Measurements from ENCODE around the gene CALCOCO2. TPM values are rescaled to one million over a fixed set of nuclear protein-coding genes. Genes with fewer than 3 reads are reported as not detected.

The CALCOCO2 gene
- total RNA-seq, 1 experiment from 2014 or later: 23.1 TPM

DNA sequence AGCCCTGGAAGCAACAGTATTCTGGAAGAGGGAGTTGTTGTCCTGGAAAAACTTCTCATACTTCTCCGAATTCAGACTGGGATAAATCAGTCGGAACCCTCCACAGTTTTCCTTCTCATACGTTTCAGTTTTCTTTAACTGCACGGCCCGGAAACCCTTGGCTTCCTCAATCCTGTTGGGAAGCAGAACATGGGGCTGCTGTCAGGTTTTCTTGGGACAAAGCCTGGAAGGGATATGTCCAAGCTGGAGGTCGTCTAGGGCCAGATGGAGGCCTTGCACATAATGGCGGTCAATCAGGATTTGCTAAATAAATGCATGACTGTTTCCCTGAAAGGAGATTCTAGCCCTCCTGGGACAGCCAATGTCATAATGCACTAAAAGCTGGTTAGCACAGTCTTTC, 43.0 kb upstream of the CALCOCO2 start:
- H2AK5ac ChIP-seq (ENCODE audit: insufficient read length, low read length): no peak overlapping the region
- H4K5ac ChIP-seq (ENCODE audit: insufficient read length, low read depth, low read length): no peak overlapping the region
- H3K27me3 Mint-ChIP-seq (ENCODE audit: low read depth): peaks cover 86% of the 10 kb centered on the region

More for the DNA sequence above, 43.0 kb upstream of the CALCOCO2 start:
- Histone ChIP-seq H2BK15ac (ENCODE audit: low read depth, low read length) (no peak overlapping the region), H4K91ac (ENCODE audit: insufficient read length, low read depth, low read length) (no peak overlapping the region), H3K27me3 (ENCODE audit: insufficient read depth, low read length) (no peaks in the 10 kb centered on the region; the same call in 1 of the 2 replicates), H3K4ac (ENCODE audit: low read depth, low read length) (no peak overlapping the region), H2BK12ac (ENCODE audit: insufficient read length, low read depth, low read length) (no peak overlapping the region), H3K4me2 (ENCODE audit: insufficient read depth, insufficient read length, low read length) (no peak overlapping the region), H3K79me1 (ENCODE audit: insufficient read depth, low read depth, low read length, poor library complexity, severe bottlenecking) (no peaks in the 10 kb centered on the region), H2BK5ac (ENCODE audit: insufficient read length, low read length) (no peak overlapping the region), H3K23ac (ENCODE audit: insufficient read length, low read depth, low read length) (no peak overlapping the region), H2AFZ (ENCODE audit: low read length) (no peak overlapping the region), H3K79me2 (ENCODE audit: insufficient read depth, low read length) (no peaks in the 10 kb centered on the region), H3K9ac (ENCODE audit: extremely low read depth, insufficient read length, low read length) (no peak overlapping the region), H3K56ac (ENCODE audit: insufficient read length, low read depth, low read length) (no peak overlapping the region), H2BK20ac (ENCODE audit: low read depth, low read length, poor library complexity, severe bottlenecking) (no peak overlapping the region), H3K18ac (ENCODE audit: insufficient read length, low read depth, low read length) (no peak overlapping the region), H3K27ac (ENCODE audit: insufficient read length, low read depth, low read length) (no peak overlapping the region), H3K9me3 (ENCODE audit: control insufficient read depth, low read depth, low read length) (no peaks in the 10 kb centered on the region), H3K4me1 (ENCODE audit: insufficient read depth, low read length) (no peaks in the 10 kb centered on the region), H3K14ac (ENCODE audit: insufficient read depth, low read length) (no peak overlapping the region), H3T11ph (ENCODE audit: low read length) (no peak overlapping the region), H4K20me1 (ENCODE audit: control insufficient read depth, insufficient read depth, insufficient read length) (no peaks in the 10 kb centered on the region), H3K23me2 (ENCODE audit: insufficient read length, low read depth, low read length, poor library complexity, severe bottlenecking) (no peaks in the 10 kb centered on the region), H2BK120ac (ENCODE audit: low read depth, low read length, poor library complexity, severe bottlenecking) (no peak overlapping the region), H4K8ac (replicated peaks; ENCODE audit: insufficient read length, low read depth, low read length) (no peak overlapping the region)
- H3K4me1 Mint-ChIP-seq: peaks cover 3 to 7% of the 10 kb centered on the region in 2 experiments
- no CpG with 5 or more reads among the region's 7 CpGs for WGBS (ENCODE audit: extremely low coverage, insufficient read length, low lambda C conversion rate)
- no peaks in the 10 kb centered on the region for H3K9me3 Mint-ChIP-seq
- DNase-seq: no peak
- TF ChIP-seq, protein P1, sequence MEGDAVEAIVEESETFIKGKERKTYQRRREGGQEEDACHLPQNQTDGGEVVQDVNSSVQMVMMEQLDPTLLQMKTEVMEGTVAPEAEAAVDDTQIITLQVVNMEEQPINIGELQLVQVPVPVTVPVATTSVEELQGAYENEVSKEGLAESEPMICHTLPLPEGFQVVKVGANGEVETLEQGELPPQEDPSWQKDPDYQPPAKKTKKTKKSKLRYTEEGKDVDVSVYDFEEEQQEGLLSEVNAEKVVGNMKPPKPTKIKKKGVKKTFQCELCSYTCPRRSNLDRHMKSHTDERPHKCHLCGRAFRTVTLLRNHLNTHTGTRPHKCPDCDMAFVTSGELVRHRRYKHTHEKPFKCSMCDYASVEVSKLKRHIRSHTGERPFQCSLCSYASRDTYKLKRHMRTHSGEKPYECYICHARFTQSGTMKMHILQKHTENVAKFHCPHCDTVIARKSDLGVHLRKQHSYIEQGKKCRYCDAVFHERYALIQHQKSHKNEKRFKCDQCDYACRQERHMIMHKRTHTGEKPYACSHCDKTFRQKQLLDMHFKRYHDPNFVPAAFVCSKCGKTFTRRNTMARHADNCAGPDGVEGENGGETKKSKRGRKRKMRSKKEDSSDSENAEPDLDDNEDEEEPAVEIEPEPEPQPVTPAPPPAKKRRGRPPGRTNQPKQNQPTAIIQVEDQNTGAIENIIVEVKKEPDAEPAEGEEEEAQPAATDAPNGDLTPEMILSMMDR (conservative IDR thresholded peaks at IDR 0.05): no peak
- no peak overlapping the region for H3K27ac Mint-ChIP-seq
- H3K36me3 Mint-ChIP-seq (ENCODE audit: insufficient read depth in 1 of 3, low read depth in 3 of 3): peaks cover 0 to 20% (median 3%) of the 10 kb centered on the region in 3 experiments; a peak in 1 of 7 replicates
- H3K4me3 Mint-ChIP-seq: no peak overlapping the region
